ENCODE measurements around the gene DAB1.
"Not testable (repeated sequence)": the region's sequence is repeated elsewhere in the genome, so short reads cannot be mapped to it uniquely, and the experiment has no call there.

The DAB1 gene

GRCh38 chr1:57248830-57249229 lies 175.0 kb downstream of the DAB1 start:
- FAIRE-seq (no peak), DNase-seq (ENCODE audit: insufficient read length, low spot score) (no peak)
- no peak for TF ChIP-seq POLR2A (IDR thresholded peaks at IDR 0.05; ENCODE audit: low read depth, low read length)

- DNase-seq (ENCODE audit: insufficient read length, low spot score) = no peak
- TF ChIP-seq POLR2A (IDR thresholded peaks at IDR 0.05; ENCODE audit: low read depth, low read length) = no peak
- no peak for FAIRE-seq
Observed at GRCh38 chr1:57238233-57238781, 185.6 kb downstream of the DAB1 start.

GRCh38 chr1:57235730-57236510 lies 187.9 kb downstream of the DAB1 start:
- FAIRE-seq (no peak), DNase-seq (ENCODE audit: insufficient read length, low spot score) (no peak)
- no peak for TF ChIP-seq POLR2A (IDR thresholded peaks at IDR 0.05; ENCODE audit: low read depth, low read length)

- DNase-seq (ENCODE audit: insufficient read length, low spot score) = no peak
- no peak for FAIRE-seq
- no peak for TF ChIP-seq POLR2A (IDR thresholded peaks at IDR 0.05; ENCODE audit: low read depth, low read length)
Observed at GRCh38 chr1:57234459-57234858, 189.4 kb downstream of the DAB1 start.

GRCh38 chr1:57232500-57232899 lies 191.4 kb downstream of the DAB1 start:
- TF ChIP-seq POLR2A (IDR thresholded peaks at IDR 0.05; ENCODE audit: low read depth, low read length) = no peak
- no peak for DNase-seq (ENCODE audit: insufficient read length, low spot score)
- FAIRE-seq = no peak

GRCh38 chr1:57229998-57230397 lies 193.9 kb downstream of the DAB1 start:
- FAIRE-seq (no peak), DNase-seq (ENCODE audit: insufficient read length, low spot score) (no peak)
- no peak for TF ChIP-seq POLR2A (IDR thresholded peaks at IDR 0.05; ENCODE audit: low read depth, low read length)

GRCh38 chr1:57229076-57229475 lies 194.8 kb downstream of the DAB1 start:
- DNase-seq (ENCODE audit: insufficient read length, low spot score) = no peak
- TF ChIP-seq POLR2A (IDR thresholded peaks at IDR 0.05; ENCODE audit: low read depth, low read length) = no peak
- no peak for FAIRE-seq

- FAIRE-seq (no peak), DNase-seq (ENCODE audit: insufficient read length, low spot score) (no peak)
- no peak for TF ChIP-seq POLR2A (IDR thresholded peaks at IDR 0.05; ENCODE audit: low read depth, low read length)
Observed at GRCh38 chr1:57222801-57223200, 201.1 kb downstream of the DAB1 start.

GRCh38 chr1:57222307-57222706 lies 201.6 kb downstream of the DAB1 start:
- DNase-seq (ENCODE audit: insufficient read length, low spot score) = no peak
- no peak for FAIRE-seq
- TF ChIP-seq POLR2A (IDR thresholded peaks at IDR 0.05; ENCODE audit: low read depth, low read length) = no peak

GRCh38 chr1:57220905-57221304 lies 203.0 kb downstream of the DAB1 start:
- not testable (repeated sequence) for FAIRE-seq; DNase-seq (ENCODE audit: insufficient read length, low spot score)

GRCh38 chr1:57218487-57219079 lies 205.3 kb downstream of the DAB1 start:
- TF ChIP-seq POLR2A (IDR thresholded peaks at IDR 0.05; ENCODE audit: low read depth, low read length) = no peak
- DNase-seq (ENCODE audit: insufficient read length, low spot score) = no peak
- no peak for FAIRE-seq

- DNase-seq (ENCODE audit: insufficient read length, low spot score) (no peak), FAIRE-seq (no peak)
- no peak for TF ChIP-seq POLR2A (IDR thresholded peaks at IDR 0.05; ENCODE audit: low read depth, low read length)
Observed at GRCh38 chr1:57217905-57218304, 206.0 kb downstream of the DAB1 start.

GRCh38 chr1:57214951-57215575 lies 208.8 kb downstream of the DAB1 start:
- no peak for DNase-seq (ENCODE audit: insufficient read length, low spot score)
- no peak for FAIRE-seq
- TF ChIP-seq POLR2A (IDR thresholded peaks at IDR 0.05; ENCODE audit: low read depth, low read length) = no peak

- FAIRE-seq = no peak
- no peak for TF ChIP-seq POLR2A (IDR thresholded peaks at IDR 0.05; ENCODE audit: low read depth, low read length)
- DNase-seq (ENCODE audit: insufficient read length, low spot score) = no peak
Observed at GRCh38 chr1:57210881-57211280, 213.0 kb downstream of the DAB1 start.

All from H54 (cell line).